HEK293 (cell line): ENCODE measurements around the gene PBXIP1.

Experiments used
- BCL11A ChIP-seq: fragments of 450-650 bp; formaldehyde crosslinking; IDR thresholded peaks from 2 replicates; pipeline ENCODE4 v1.5.1; 2016; ENCODE audit warnings: low read depth, missing biosample characterization, missing genetic modification characterization
- ZNF239 ChIP-seq: fragments of 450-650 bp; formaldehyde crosslinking; IDR thresholded peaks from 2 replicates; pipeline ENCODE4 v1.5.1; 2016; ENCODE audit warnings: missing biosample characterization, missing genetic modification characterization
- TF ChIP-seq, protein P1 (sequence below): fragments of 450-650 bp; formaldehyde crosslinking; IDR thresholded peaks from 2 replicates; pipeline ENCODE4 v1.5.1; 2016; ENCODE audit warnings: missing biosample characterization, missing genetic modification characterization
- TF ChIP-seq, protein P2 (sequence below): fragments of 450-650 bp; formaldehyde crosslinking; IDR thresholded peaks from 2 replicates; pipeline ENCODE4 v1.5.1; 2017; ENCODE audit warnings: missing biosample characterization, missing genetic modification characterization

DNA sequence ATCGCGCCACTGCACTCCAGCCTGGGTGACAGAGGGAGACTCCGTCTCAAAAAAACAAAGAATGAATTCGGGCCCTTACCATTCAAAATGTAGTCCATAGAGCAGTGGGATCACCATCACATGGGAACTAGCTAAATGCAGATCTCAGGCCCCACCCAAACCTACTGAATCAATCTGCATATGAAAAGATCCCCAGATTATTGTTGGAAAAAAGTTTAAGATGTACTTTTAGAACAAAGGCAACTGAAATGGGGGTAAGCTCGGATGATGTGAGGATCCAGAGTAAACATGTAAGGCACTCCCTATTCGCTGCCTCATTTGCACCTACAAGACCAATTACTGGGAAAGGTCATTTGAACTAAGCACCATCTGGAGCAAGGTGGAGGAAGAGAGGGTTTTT, 26.4 kb upstream of the PBXIP1 start:
- TF ChIP-seq, protein P1, sequence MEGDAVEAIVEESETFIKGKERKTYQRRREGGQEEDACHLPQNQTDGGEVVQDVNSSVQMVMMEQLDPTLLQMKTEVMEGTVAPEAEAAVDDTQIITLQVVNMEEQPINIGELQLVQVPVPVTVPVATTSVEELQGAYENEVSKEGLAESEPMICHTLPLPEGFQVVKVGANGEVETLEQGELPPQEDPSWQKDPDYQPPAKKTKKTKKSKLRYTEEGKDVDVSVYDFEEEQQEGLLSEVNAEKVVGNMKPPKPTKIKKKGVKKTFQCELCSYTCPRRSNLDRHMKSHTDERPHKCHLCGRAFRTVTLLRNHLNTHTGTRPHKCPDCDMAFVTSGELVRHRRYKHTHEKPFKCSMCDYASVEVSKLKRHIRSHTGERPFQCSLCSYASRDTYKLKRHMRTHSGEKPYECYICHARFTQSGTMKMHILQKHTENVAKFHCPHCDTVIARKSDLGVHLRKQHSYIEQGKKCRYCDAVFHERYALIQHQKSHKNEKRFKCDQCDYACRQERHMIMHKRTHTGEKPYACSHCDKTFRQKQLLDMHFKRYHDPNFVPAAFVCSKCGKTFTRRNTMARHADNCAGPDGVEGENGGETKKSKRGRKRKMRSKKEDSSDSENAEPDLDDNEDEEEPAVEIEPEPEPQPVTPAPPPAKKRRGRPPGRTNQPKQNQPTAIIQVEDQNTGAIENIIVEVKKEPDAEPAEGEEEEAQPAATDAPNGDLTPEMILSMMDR (tag by site-specific recombination): no peak
- TF ChIP-seq, protein P2, sequence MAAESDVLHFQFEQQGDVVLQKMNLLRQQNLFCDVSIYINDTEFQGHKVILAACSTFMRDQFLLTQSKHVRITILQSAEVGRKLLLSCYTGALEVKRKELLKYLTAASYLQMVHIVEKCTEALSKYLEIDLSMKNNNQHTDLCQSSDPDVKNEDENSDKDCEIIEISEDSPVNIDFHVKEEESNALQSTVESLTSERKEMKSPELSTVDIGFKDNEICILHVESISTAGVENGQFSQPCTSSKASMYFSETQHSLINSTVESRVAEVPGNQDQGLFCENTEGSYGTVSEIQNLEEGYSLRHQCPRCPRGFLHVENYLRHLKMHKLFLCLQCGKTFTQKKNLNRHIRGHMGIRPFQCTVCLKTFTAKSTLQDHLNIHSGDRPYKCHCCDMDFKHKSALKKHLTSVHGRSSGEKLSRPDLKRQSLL (tag by site-specific recombination): no peak
- no peak for TF ChIP-seq ZNF239
- TF ChIP-seq BCL11A (tag by site-specific recombination): no peak
